H1 (cell line): ENCODE measurements around the gene CTRL. TPM values are rescaled to one million over a fixed set of nuclear protein-coding genes. Genes with fewer than 3 reads are reported as not detected.

Experiments
- CTCF ChIA-PET: fragments of 300-600 bp; sonication (Branson Sonifier 250); formaldehyde crosslinking; loops from one replicate; lab custom pipeline; 2021; ENCODE audit not compliant: partially characterized antibody; lab: Charles Lee
- POLR2A ChIA-PET: fragments of 300-600 bp; sonication (Branson Sonifier 250); formaldehyde crosslinking; loops from one replicate; lab custom pipeline; 2021; ENCODE audit warnings: inconsistent platforms; ENCODE audit not compliant: partially characterized antibody; lab: Charles Lee
- DNase-seq, 2 experiments: peaks; one replicate each; pipeline versions ENCODE4 v3.0.0 to v3.0.0-alpha.2; 2010 to 2022; ENCODE audit warnings: low spot score in 2 of 2, low read depth in 1 of 2, mixed read lengths in 1 of 2
- FAIRE-seq: peaks from 2 replicates; lab custom pipeline; 2011; peaks lifted over from hg19 to GRCh38; lab: Jason Lieb, UNC
- H2AFZ ChIP-seq: 2 replicates; pipeline ENCODE4 v1.8.1; 2012; ENCODE audit warnings: low read length, inconsistent platforms
- H2AK5ac ChIP-seq: 2 replicates; pipeline ENCODE4 v1.6.1; 2013; ENCODE audit warnings: low read depth, low read length
- H2BK120ac ChIP-seq: replicated peaks from 2 replicates; pipeline ENCODE3; 2013; ENCODE audit warnings: low read depth, low read length, inconsistent platforms
- H2BK12ac ChIP-seq: 2 replicates; pipeline ENCODE4 v1.6.1; 2013; ENCODE audit warnings: low read depth, low read length
- H2BK15ac ChIP-seq: 2 replicates; pipeline ENCODE4 v1.6.1; 2013; ENCODE audit warnings: low read length
- H2BK20ac ChIP-seq: 2 replicates; pipeline ENCODE4 v1.6.1; 2013; ENCODE audit warnings: low read length
- H2BK5ac ChIP-seq: 2 replicates; pipeline ENCODE4 v1.6.1; 2013; ENCODE audit warnings: low read depth, low read length
- H3K14ac ChIP-seq: 2 replicates; pipeline ENCODE4 v1.6.1; 2013; ENCODE audit warnings: inconsistent platforms; ENCODE audit not compliant: insufficient read length
- H3K18ac ChIP-seq: 2 replicates; pipeline ENCODE4 v1.6.1; 2013; ENCODE audit warnings: low read length; ENCODE audit errors: extremely low read depth
- H3K23ac ChIP-seq: 2 replicates; pipeline ENCODE4 v1.6.1; 2013; ENCODE audit warnings: inconsistent platforms; ENCODE audit not compliant: insufficient read length
- H3K23me2 ChIP-seq: 2 replicates; pipeline ENCODE4 v1.6.1; 2013; ENCODE audit warnings: low read depth, low read length
- H3K27ac ChIP-seq: 2 replicates; pipeline ENCODE4 v1.6.1; 2011; ENCODE audit warnings: low read depth, low read length, inconsistent platforms
- H3K27me3 ChIP-seq, 4 experiments: replicated peaks in 1 of 4; 1 replicate in 1 of 4; 2 replicates in 3 of 4; pipeline versions ENCODE4 v1.6.1 to v1.8.1; 2011 to 2013; ENCODE audit warnings: low read length in 3 of 4, mild to moderate bottlenecking in 3 of 4, inconsistent platforms in 2 of 4, mixed read lengths in 2 of 4, moderate library complexity in 1 of 4; ENCODE audit not compliant: control insufficient read depth in 3 of 4, insufficient read depth in 3 of 4; ENCODE audit errors: extremely low read depth in 1 of 4
- H3K36me3 ChIP-seq, 4 experiments: 2 replicates each; pipeline versions ENCODE4 v1.6.1 to v1.8.1; 2011 to 2013; ENCODE audit warnings: mild to moderate bottlenecking in 4 of 4, low read length in 3 of 4, moderate library complexity in 2 of 4, control low read depth in 1 of 4, inconsistent platforms in 1 of 4; ENCODE audit not compliant: insufficient read depth in 4 of 4, control insufficient read depth in 2 of 4
- H3K4ac ChIP-seq: replicated peaks from 2 replicates; pipeline ENCODE3; 2013; ENCODE audit warnings: low read length, low read depth, mixed read lengths, inconsistent platforms; ENCODE audit not compliant: insufficient read length
- H3K4me1 ChIP-seq, 4 experiments: replicated peaks in 1 of 4; 1 replicate in 1 of 4; 2 replicates in 3 of 4; pipeline versions ENCODE4 v1.6.1 to v1.8.1; 2011 to 2013; ENCODE audit warnings: low read length in 3 of 4, inconsistent platforms in 2 of 4, mixed read lengths in 1 of 4; ENCODE audit not compliant: insufficient read depth in 4 of 4, control insufficient read depth in 3 of 4
- H3K4me2 ChIP-seq, 2 experiments: 2 replicates each; pipeline versions ENCODE4 v1.6.1 to v1.8.1; 2011 to 2013; ENCODE audit warnings: low read depth in 2 of 2, low read length in 2 of 2, control low read depth in 1 of 2, inconsistent platforms in 1 of 2, mild to moderate bottlenecking in 1 of 2; ENCODE audit not compliant: insufficient read depth in 1 of 2
- H3K4me3 ChIP-seq, 4 experiments: fragments of 200-600, 300-600 bp in 1 of 4; sonication (generic), shearing (Covaris generic), sonication (Bioruptor Twin) in 1 of 4; 2 replicates each; pipeline versions ENCODE4 v1.5.1 to v1.8.1; 2011 to 2016; ENCODE audit warnings: low read length in 4 of 4, low read depth in 3 of 4, control low read depth in 2 of 4, inconsistent platforms in 2 of 4, mild to moderate bottlenecking in 2 of 4, mixed read lengths in 1 of 4, moderate library complexity in 1 of 4; ENCODE audit not compliant: insufficient read depth in 2 of 4; ENCODE audit errors: extremely low read depth in 1 of 4
- H3K56ac ChIP-seq: replicated peaks from 2 replicates; pipeline ENCODE3; 2013; ENCODE audit warnings: low read depth, mild to moderate bottlenecking, mixed read lengths, low read length, inconsistent platforms; ENCODE audit not compliant: insufficient read length
- H3K79me1 ChIP-seq: 2 replicates; pipeline ENCODE4 v1.6.1; 2013; ENCODE audit warnings: low read depth, low read length, control low read depth
- H3K79me2 ChIP-seq, 2 experiments: 2 replicates each; pipeline versions ENCODE4 v1.6.1 to v1.8.1; 2012 to 2013; ENCODE audit warnings: low read length in 2 of 2, mild to moderate bottlenecking in 2 of 2, inconsistent platforms in 1 of 2; ENCODE audit not compliant: insufficient read depth in 2 of 2, control insufficient read depth in 1 of 2
- H3K9ac ChIP-seq, 4 experiments: replicated peaks in 1 of 4; 1 replicate in 1 of 4; 2 replicates in 3 of 4; pipeline versions ENCODE4 v1.6.1 to v1.8.1; 2011 to 2013; ENCODE audit warnings: low read depth in 3 of 4, low read length in 3 of 4, control low read depth in 2 of 4, mild to moderate bottlenecking in 2 of 4, moderate library complexity in 2 of 4, inconsistent platforms in 1 of 4; ENCODE audit errors: extremely low read depth in 1 of 4
- H3K9me3 ChIP-seq, 2 experiments: 2 replicates each; pipeline versions ENCODE4 v1.6.1 to v1.8.1; 2012 to 2013; ENCODE audit warnings: mild to moderate bottlenecking in 2 of 2, moderate library complexity in 2 of 2, control low read depth in 1 of 2, inconsistent platforms in 1 of 2, low read depth in 1 of 2, low read length in 1 of 2, mixed read lengths in 1 of 2; ENCODE audit not compliant: insufficient read depth in 2 of 2
- H4K20me1 ChIP-seq, 2 experiments: replicated peaks in 1 of 2; 2 replicates each; pipeline versions ENCODE3 to v1.8.1; 2011 to 2013; ENCODE audit warnings: inconsistent platforms in 2 of 2, low read length in 2 of 2, mild to moderate bottlenecking in 1 of 2; ENCODE audit not compliant: insufficient read depth in 2 of 2, control insufficient read depth in 1 of 2
- H4K5ac ChIP-seq: 2 replicates; pipeline ENCODE4 v1.6.1; 2013; ENCODE audit warnings: low read length, low read depth, mixed read lengths, inconsistent platforms; ENCODE audit not compliant: insufficient read length
- H4K8ac ChIP-seq: 2 replicates; pipeline ENCODE4 v1.8.0; 2013; ENCODE audit warnings: mild to moderate bottlenecking, moderate library complexity, low read length, inconsistent platforms; ENCODE audit not compliant: insufficient read depth; ENCODE audit errors: extremely low read depth
- H4K91ac ChIP-seq: replicated peaks from 2 replicates; pipeline ENCODE3; 2013; ENCODE audit warnings: low read length, mixed read lengths, inconsistent platforms; ENCODE audit not compliant: insufficient read length
- CEBPB ChIP-seq: IDR thresholded peaks from 2 replicates; pipeline ENCODE4 v1.6.1; 2012; ENCODE audit warnings: low read depth, low read length
- EP300 ChIP-seq, 2 experiments: IDR thresholded peaks; 1 replicate in 1 of 2; 2 replicates in 1 of 2; pipeline ENCODE4 v1.6.1; 2011 to 2012; ENCODE audit warnings: low read depth in 2 of 2, low read length in 2 of 2, mild to moderate bottlenecking in 2 of 2, borderline replicate concordance in 1 of 2, inconsistent platforms in 1 of 2, moderate library complexity in 1 of 2
- GABPA ChIP-seq: IDR thresholded peaks from 2 replicates; pipeline ENCODE4 v1.6.1; 2011; ENCODE audit warnings: mild to moderate bottlenecking, low read length, moderate library complexity, borderline replicate concordance; ENCODE audit not compliant: insufficient read depth
- MAFK ChIP-seq: IDR thresholded peaks from 2 replicates; pipeline ENCODE4 v1.6.1; 2012; ENCODE audit warnings: low read depth, mild to moderate bottlenecking, improper control_type of control experiment, low read length
- NRF1 ChIP-seq: IDR thresholded peaks from 2 replicates; pipeline ENCODE4 v1.6.1; 2011; ENCODE audit warnings: mild to moderate bottlenecking, low read depth, low read length, improper control_type of control experiment
- POLR2AphosphoS5 ChIP-seq: IDR thresholded peaks from 2 replicates; pipeline ENCODE4 v1.6.1; 2011; ENCODE audit warnings: low read depth, low read length
- RAD21 ChIP-seq, 2 experiments: IDR thresholded peaks in 1 of 2; conservative IDR thresholded peaks in 1 of 2; 2 replicates each; pipeline ENCODE4 v1.6.1; 2011; ENCODE audit warnings: low read depth in 2 of 2, low read length in 2 of 2, improper control_type of control experiment in 1 of 2, inconsistent platforms in 1 of 2, mild to moderate bottlenecking in 1 of 2, moderate library complexity in 1 of 2
- YY1 ChIP-seq: IDR thresholded peaks from 2 replicates; pipeline ENCODE4 v1.6.1; 2011; ENCODE audit warnings: low read depth, mild to moderate bottlenecking, low read length
- WGBS, 2 experiments: shearing (Covaris generic) in 1 of 2; methylation state at CpG; one replicate each; pipeline versions ENCODE4 v1.1.6 to v1.1.7; 2013 to 2015; ENCODE audit warnings: low lambda C conversion rate in 2 of 2, mixed read lengths in 2 of 2, inconsistent platforms in 1 of 2, low coverage in 1 of 2, missing lambda C conversion rate in 1 of 2; ENCODE audit not compliant: insufficient replicate concordance in 2 of 2, insufficient coverage in 1 of 2, insufficient read length in 1 of 2; ENCODE audit errors: extremely low coverage in 1 of 2, missing lambda C conversion rate in 1 of 2; 5-methylcytosine and 5-hydroxymethylcytosine counted together
- polyA plus RNA-seq, 7 experiments: library from polyadenylated mRNA; depleted of rRNA in 3 of 7; stranded (reverse) in 5 of 7; unstranded in 2 of 7; fragments of >200 nt in 5 of 7; fragments of 200-250 nt in 2 of 7; gene quantifications; 1 replicate in 5 of 7; 2 replicates in 1 of 7; 4 replicates in 1 of 7; pipeline versions ENCODE4 v1.2.1 to v1.2.3, GENCODE V29; 2011 to 2013; ENCODE audit warnings: missing spikeins in 2 of 7, mixed read lengths in 2 of 7
- total RNA-seq: library from RNA; stranded (reverse); fragmentation: NEBNext Ultra II Directional; extraction: Animal tissue kit (Norgen Biotek cat#: 25700); gene quantifications from 2 replicates; pipeline ENCODE4 v1.2.1, GENCODE V29; 2021
- TF ChIP-seq, protein P1 (sequence below): IDR thresholded peaks from 2 replicates; pipeline ENCODE4 v1.6.1; 2012; ENCODE audit warnings: low read length, inconsistent platforms
- TF ChIP-seq, protein P2 (sequence below): IDR thresholded peaks from 2 replicates; pipeline ENCODE4 v1.6.1; 2012; ENCODE audit warnings: inconsistent platforms

The CTRL gene
- total and polyA plus RNA-seq, 2 of the 8 experiments (the other 6 are each of a cell fraction or from before 2014, with no cell fraction given): 1.7 to 4.2 TPM

DNA sequence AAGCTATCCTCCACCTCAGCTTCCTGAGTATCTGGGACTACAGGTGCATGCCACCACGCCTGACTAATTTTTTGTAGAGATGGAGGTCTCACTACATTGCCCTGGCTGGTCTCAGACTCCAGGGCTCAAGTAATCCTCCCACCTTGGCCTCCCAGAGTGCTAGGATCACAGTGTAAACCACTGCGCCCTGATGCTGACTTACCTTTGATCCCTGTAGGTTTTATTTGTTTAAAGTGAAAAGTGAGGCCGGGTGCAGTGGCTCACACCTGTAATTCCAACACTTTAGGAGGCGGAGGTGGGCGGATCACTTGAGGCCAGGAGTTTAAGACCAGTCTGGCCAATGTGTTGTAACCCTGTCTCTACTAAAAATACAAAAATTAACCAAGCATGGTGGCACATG, 29.9 kb downstream of the CTRL start:
- H3K4me3 ChIP-seq: no peak overlapping the region
- no peak overlapping the region for H2BK5ac ChIP-seq
- CTCF ChIA-PET: interaction anchor here (0.7 to 1.7 kb wide), 5 partner anchors 21 to 165 kb away, joined by 3 to 5 read pairs (median 4); no protein-coding TSS in a partner anchor
- H3K23me2 ChIP-seq: no peaks in the 10 kb centered on the region
- peaks cover 3 to 21% of the 10 kb centered on the region in 2 experiments; a peak in 3 of 4 replicates for H3K79me2 ChIP-seq
- H3K9me3 ChIP-seq: no peaks in the 10 kb centered on the region
- H3K4ac ChIP-seq: no peak overlapping the region
- no peak overlapping the region for H2BK20ac ChIP-seq
- no peak overlapping the region for H2BK12ac ChIP-seq
- H3K27me3 ChIP-seq: no peaks in the 10 kb centered on the region
- no peak overlapping the region for H4K8ac ChIP-seq
- H3K14ac ChIP-seq: no peak overlapping the region
- peaks cover 12% of the 10 kb centered on the region for H3K79me1 ChIP-seq
- FAIRE-seq: no peak
- 91% methylated on average over 5 of the region's 5 CpGs; no CpG with 5 or more reads in 1 of the 2 experiments for whole genome bisulfite sequencing, 2 experiments
- no peak overlapping the region for H3K27ac ChIP-seq
- no peak for TF ChIP-seq NRF1
- no peak for TF ChIP-seq RAD21 (IDR thresholded peaks at IDR 0.05 in 1 of 2, conservative IDR thresholded peaks at IDR 0.05 in 1 of 2; ENCODE audit: low read depth in 2 of 2, low read length in 2 of 2)
- no peak for TF ChIP-seq YY1
- no peak for TF ChIP-seq MAFK
- TF ChIP-seq, protein P1, sequence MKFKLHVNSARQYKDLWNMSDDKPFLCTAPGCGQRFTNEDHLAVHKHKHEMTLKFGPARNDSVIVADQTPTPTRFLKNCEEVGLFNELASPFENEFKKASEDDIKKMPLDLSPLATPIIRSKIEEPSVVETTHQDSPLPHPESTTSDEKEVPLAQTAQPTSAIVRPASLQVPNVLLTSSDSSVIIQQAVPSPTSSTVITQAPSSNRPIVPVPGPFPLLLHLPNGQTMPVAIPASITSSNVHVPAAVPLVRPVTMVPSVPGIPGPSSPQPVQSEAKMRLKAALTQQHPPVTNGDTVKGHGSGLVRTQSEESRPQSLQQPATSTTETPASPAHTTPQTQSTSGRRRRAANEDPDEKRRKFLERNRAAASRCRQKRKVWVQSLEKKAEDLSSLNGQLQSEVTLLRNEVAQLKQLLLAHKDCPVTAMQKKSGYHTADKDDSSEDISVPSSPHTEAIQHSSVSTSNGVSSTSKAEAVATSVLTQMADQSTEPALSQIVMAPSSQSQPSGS: no peak
- no peak for TF ChIP-seq EP300 (IDR thresholded peaks at IDR 0.05; ENCODE audit: borderline replicate concordance in 1 of 2, low read depth in 2 of 2, low read length in 2 of 2)
- no peak for TF ChIP-seq POLR2AphosphoS5
- no peak for TF ChIP-seq CEBPB
- TF ChIP-seq GABPA: no peak
- TF ChIP-seq, protein P2, sequence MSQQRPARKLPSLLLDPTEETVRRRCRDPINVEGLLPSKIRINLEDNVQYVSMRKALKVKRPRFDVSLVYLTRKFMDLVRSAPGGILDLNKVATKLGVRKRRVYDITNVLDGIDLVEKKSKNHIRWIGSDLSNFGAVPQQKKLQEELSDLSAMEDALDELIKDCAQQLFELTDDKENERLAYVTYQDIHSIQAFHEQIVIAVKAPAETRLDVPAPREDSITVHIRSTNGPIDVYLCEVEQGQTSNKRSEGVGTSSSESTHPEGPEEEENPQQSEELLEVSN: no peak
- TF ChIP-seq, all 59 proteins: peak for 0
- peaks cover 2 to 5% of the 10 kb centered on the region in 2 experiments for H4K20me1 ChIP-seq
- no peak overlapping the region for H3K18ac ChIP-seq
- no peak overlapping the region for H3K9ac ChIP-seq
- H2BK15ac ChIP-seq: no peak overlapping the region
- no peak overlapping the region for H2AFZ ChIP-seq
- no peak overlapping the region for H4K91ac ChIP-seq
- POLR2A ChIA-PET: interaction anchor here (0.7 to 1.1 kb wide), 3 partner anchors 8 to 340 kb away, joined by 3 to 4 read pairs (median 3); partner anchors contain the start of gene PSKH1
- no peak overlapping the region for H2AK5ac ChIP-seq
- no peak overlapping the region for H3K56ac ChIP-seq
- no peak overlapping the region for H2BK120ac ChIP-seq
- H4K5ac ChIP-seq: no peak overlapping the region
- H3K23ac ChIP-seq: no peak overlapping the region
- H3K4me2 ChIP-seq: no peak overlapping the region
- H3K4me1 ChIP-seq: no peaks in the 10 kb centered on the region
- no peak for DNase-seq
- no peaks in the 10 kb centered on the region; a peak in 1 of 8 replicates for H3K36me3 ChIP-seq
